GM21576 (cell line): ENCODE measurements around the gene RSRC1.
"Not testable (repeated sequence)": the region's sequence is repeated elsewhere in the genome, so short reads cannot be mapped to it uniquely, and the experiment has no call there.

ENCODE experiments used
- ATAC-seq: cut with Tn5 transposase; IDR thresholded peaks from one replicate; pipeline ENCODE4 v1.9.1; 2021; ENCODE audit warnings: mild to moderate bottlenecking, moderate library complexity; ENCODE audit not compliant: unreplicated experiment

RSRC1 gene

DNA sequence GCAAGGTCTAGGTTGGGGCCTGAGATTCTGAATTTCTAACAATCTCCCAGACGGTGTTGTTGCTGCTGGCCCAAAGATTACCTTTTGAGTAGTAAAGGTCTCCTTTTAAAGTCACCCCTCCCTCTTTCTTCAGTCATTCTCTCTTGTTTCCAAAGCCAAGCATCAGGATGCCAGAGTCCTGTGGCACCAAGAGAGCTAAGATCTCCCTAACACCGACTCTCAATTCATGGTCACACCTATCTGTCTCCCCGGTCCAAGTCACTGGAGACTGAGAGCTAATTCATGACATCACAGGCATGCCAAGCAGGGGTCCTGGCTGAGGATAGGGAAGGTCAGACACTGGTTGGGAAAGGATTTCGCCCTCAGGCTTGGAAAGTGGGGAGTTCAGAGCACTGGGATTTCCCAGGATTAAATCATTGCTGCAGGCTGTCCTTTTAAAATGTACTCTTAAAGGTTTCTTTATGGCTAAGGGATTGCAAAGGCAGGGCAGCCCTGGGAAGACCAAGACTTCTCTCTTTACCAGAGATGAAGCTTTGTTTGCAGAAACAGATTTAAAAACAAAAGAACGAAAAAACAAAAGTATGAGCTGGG, 11.0 kb upstream of the RSRC1 start:
- no peak for ATAC-seq

DNA sequence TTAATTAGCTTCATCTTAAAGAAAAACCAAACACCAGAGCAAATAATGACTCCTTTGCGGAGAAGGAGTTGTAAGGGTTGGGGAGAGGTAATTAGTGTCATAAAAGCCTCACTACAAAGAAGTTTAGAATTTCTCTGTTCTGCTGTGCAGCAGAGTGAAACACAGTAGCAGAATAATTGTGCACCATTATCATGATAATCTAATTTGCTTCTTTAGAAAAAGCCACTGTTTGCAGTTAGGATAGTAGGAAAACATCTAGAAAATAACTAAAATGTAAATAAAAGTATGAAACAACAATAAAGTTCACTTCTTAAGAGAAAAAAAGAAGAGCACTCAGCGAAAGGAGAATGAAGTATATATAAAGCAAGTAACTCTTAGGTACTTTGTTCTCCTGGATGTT, 9.2 kb upstream of the RSRC1 start:
- ATAC-seq = no peak

DNA sequence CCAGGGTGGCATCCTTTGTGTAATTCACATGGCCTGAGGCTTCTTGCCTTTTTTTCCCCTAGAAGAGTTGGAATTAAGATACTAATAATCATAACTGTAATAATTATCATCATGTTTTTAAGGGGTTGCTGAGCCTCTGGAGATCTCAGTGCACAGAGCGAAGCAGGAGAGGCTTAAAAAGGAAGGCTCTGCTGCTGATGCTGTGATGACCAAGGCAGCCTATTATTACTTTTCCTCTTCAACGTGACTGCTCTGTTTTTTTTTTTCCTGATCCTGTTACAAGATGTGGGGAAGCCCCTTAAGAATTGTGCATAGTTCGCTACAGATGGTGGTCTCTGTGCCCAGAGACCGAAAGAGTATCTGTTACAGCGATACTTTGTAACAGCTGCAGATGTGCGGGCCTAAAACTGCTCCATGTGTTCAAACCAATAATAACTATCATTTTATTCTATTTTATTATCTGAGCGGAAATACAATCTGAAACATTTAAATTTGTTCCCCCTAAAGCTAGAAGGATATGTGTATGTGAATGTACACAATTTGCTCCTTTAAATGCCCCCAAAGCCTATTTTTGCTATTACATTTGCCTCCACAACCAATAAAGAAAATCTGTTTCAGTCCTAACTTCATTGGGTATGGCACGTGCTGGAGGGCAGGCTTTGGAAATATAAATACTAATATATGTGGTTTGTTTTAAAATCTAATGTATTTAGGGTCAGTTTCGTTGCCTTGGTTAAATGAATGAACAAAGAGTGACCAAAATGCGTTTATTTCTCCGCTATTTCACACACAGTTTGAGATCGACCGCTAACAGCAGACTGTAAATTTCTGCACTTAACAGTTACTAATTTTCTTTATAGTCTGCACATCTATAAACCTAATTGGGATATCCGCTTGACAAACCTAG, 8.3 kb upstream of the RSRC1 start:
- ATAC-seq = no peak

DNA sequence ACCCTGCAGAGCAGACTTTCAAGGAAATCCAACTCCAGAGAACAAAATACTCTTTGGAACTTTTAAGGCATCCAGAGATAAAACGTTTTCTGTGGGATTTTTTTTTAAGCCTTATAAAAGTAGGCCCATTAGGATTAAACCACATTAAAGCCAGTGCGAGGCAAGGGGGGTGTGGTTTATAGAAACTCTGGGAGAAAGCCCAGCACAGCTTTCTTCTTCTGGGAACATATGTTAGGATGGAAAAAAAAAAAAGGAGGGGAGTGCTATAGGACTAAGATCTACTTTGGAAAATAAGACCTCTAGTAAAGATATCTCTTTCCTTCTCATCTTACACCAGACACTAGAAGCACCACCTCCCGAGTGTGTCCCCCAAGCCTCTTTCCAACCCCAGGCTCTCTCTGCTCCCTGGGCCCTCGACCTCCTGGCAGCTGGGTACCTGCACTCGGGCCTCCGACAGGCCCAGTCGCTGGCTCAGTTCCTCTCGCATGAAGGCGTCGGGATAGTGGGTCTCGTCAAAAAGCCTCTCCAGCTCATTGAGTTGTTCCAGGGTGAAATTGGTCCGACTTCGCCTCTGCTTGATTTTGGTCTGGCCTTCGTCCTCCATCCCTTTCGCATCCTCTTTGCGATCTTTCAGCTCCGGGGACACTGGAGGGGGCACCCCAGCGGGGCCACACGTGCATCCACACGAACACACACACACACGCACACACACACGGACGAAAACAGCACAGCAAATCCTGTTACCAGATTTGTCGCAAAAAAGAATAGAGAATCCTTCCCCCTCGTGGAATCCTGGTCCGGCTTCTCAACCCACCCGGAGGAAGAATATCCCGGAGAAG, 7.4 kb upstream of the RSRC1 start:
- ATAC-seq = no peak

DNA sequence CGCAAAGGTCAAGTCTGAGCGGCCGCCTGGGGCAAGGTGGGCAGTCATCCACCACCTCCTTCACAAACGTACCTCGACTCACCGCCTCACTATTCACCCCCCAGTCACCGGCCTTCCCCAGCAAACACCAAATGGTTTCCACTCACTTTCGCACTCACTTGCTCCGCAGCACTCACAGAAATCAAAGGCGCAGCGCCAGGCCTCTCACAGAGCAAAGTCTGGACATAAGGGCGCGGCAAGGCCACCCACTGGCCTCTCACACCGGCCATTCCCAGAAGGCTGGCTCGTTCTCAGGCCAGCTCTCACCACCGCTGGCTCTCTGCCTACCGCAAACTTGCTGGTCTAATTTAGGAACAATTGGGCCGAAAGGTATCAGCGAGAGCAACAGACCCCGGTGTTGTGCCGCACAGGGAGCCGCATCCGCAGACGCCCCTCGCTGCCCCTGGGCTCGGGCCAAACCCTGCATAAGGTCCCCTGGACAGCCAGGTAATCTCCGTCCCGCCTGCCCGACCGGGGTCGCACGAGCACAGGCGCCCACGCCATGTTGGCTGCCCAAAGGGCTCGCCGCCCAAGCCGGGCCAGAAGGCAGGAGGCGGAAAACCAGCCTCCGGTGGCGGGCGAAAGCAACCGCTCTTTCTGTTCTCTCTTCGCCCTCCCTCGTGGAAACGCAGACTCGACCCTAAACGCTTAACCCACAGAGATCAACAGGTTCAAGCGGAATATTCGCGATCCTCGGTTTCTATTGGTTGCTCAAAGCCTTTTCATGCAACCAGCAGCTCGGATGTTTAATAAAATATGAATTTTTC, 6.6 kb upstream of the RSRC1 start:
- peak; percentile 38 for ATAC-seq

DNA sequence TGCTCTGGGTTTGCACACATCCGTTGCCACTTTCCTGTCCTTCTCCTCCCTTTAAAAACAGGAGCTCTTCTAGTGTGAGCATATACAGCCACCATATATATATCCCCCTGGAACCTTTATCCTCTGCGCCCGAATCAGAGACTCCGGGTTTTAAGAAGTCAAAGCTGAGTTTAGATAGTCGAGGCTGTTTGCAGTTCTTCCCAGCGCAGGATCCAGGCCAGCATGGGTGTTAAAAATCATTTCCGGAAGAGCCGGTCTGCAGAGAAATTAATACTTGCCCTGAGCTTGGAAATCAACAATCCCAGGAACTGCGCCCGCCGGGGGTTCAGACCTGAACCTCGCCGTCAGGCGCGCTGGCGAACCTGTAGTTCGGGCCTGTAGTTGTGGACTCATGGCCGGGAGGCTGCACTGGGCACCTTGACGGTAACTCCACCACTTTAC, 6.0 kb upstream of the RSRC1 start:
- ATAC-seq = no peak

DNA sequence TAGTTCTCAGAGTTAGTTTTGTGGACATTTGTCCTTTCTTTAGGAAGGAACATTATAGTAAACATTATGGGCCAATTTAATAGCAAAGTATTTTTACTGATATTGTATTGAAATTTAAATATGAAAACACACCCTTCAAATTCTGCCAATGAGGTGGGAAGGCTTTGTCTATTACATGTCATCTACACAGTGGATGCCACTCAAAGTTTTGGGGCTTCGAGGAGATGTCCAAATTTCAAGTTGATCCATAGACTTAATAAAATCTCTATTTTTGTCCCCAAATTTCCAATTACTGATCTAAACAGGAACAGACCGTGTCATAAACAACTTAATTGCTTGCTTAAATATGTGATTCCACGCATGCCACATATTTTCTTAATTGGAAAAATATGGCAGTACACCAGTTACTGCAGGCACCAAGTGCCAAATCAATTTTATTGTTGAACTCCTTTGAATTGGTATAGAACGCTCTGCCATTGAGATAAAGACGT, 5.4 kb upstream of the RSRC1 start:
- ATAC-seq = no peak

- ATAC-seq = no peak
Measured at GRCh38 chr3:158105119-158105709, 4.7 kb upstream of the RSRC1 start.

- no peak for ATAC-seq
Measured at GRCh38 chr3:158105710-158106253, 4.1 kb upstream of the RSRC1 start.

DNA sequence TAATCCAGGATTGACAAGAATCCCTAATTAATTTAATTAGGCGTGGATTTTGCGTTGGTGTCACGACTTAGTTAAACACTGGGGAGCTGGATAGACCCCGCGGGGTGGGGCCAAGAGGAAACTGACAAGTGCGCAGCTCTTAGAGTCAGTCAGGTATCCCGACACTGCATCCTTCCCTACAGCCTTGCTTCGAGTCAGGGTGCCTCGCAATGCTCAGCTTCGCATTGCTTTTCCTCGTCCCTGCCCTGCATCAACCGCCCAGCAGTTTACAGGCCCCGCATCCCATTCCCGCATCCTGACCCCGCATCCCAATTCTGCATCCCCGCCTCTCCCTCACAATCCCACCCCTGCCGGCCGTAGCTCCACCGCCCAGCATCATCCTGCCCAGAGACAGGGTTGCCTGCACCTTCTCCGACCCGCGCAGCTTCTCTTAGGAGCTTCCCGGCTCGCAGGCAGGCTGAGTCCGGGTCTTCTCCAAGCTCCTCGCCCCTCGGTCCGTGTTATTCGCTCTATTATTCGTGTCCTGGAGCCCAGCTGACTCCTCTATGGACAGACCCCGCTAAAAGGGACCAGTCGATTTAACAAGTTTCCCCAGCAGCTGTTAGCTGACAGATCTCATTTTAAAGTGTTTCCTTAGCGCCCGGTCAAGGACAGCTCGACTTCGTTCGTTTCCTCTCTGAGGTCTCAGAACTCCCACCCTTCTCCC, 3.0 kb upstream of the RSRC1 start:
- ATAC-seq = no peak

- ATAC-seq = no peak
Measured at GRCh38 chr3:158107605-158108444, 2.1 kb upstream of the RSRC1 start.

DNA sequence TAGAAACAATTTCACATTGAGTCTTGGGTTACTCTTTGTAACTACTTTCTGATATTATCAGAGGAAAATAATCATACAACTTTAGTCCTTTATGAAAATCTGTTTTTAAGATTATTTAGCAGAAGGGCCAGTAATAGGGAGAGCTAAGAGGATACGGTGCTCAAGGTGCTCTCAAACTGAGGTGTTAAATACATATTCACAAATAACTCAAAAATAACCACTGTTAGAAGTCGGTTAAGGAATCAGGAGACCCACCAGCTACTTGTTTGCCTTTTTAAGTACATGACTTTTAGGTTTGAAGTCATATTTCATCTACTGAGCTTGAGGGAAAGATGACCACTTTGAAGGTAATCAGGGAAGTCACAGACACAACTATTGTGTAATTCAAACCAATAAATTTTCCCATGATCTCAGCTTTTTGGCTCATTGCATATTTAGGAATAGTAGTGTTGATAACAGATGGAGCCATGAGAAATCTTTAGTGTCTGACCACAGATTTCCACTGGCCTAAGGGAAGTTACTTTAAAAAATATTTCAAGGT, 1.4 kb upstream of the RSRC1 start:
- no peak for ATAC-seq

DNA sequence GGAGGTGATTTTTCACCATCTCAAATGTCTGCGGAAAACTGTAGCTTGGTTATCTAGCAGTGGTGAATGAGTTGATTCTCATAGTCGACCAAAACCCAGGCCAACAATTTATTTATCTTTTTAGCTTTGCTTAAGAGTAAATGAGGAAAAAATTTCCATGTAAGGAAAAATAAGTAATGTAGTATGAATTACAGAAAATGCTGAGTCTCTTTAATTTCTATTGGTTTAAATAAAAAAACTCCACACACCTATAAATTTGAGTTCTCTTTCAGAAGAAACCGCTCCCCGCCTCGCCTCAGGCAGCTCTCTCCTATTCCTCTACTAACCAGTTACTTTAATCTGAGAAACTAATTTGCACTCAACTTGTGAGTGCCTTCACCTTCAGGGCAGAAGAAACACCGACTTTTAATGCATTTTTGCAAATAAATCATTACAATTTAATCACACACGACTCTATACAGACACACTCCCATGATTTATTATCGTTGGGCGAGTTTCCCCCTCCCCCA, 540 bp upstream of the RSRC1 start:
- peak; percentile 7 for ATAC-seq

DNA sequence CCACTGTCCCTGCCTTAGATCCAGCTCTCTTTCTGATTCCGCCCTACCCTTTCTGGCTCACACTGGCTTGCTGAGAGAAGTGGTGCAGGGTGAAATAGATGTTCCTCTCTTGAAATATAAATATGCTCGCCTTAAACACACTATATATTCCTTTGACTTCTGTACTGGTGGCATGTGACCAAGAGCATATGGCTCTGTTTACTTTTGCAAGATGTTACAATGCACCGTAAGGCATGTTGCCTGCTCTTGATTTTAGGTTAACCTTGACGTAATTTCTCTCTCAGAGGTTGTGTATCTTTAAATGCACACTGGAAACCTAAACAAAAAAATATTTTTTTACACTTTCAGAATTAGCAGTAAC, 749 bp downstream of the RSRC1 start:
- no peak for ATAC-seq

- ATAC-seq = no peak
Measured at GRCh38 chr3:158111861-158112260, 2.0 kb downstream of the RSRC1 start.

GRCh38 chr3:158113595-158113994, 3.7 kb downstream of the RSRC1 start:
- not testable (repeated sequence) for ATAC-seq

- no peak for ATAC-seq
Measured at GRCh38 chr3:158120330-158120729, 10.4 kb downstream of the RSRC1 start.

- ATAC-seq = no peak
Measured at GRCh38 chr3:158121295-158121694, 11.4 kb downstream of the RSRC1 start.
